HG03039 (cell line): Measurements from ENCODE around the gene ZNF124.
A peak's percentile ranks its signal among the peaks of the same experiment; 100 is the strongest.
"Not testable (repeated sequence)": the region's sequence is repeated elsewhere in the genome, so short reads cannot be mapped to it uniquely, and the experiment has no call there.

Experiments used
- ATAC-seq: cut with Tn5 transposase; IDR thresholded peaks from one replicate; pipeline ENCODE4 v1.9.1; 2021; ENCODE audit warnings: mild to moderate bottlenecking, moderate library complexity; ENCODE audit not compliant: unreplicated experiment

Gene ZNF124

GRCh38 chr1:247173431-247173830, 1.6 kb upstream of the ZNF124 start:
- no peak for ATAC-seq

- ATAC-seq = no peak
These were observed 1.2 kb upstream of the ZNF124 start for GRCh38 chr1:247172996-247173395.

- ATAC-seq = peak; percentile 44
These were observed 377 bp downstream of the ZNF124 start for GRCh38 chr1:247171443-247171842.

- ATAC-seq = no peak
These were observed 6.1 kb downstream of the ZNF124 start for GRCh38 chr1:247165674-247166073.

- no peak for ATAC-seq
These were observed 7.1 kb downstream of the ZNF124 start for GRCh38 chr1:247164694-247165093.

GRCh38 chr1:247156787-247157232, 15.0 kb downstream of the ZNF124 start:
- no peak for ATAC-seq

- ATAC-seq = no peak
These were observed 24.0 kb downstream of the ZNF124 start for GRCh38 chr1:247147781-247148180.

- ATAC-seq = not testable (repeated sequence)
These were observed 24.7 kb downstream of the ZNF124 start for GRCh38 chr1:247147120-247147519.

- ATAC-seq = no peak
These were observed 25.1 kb downstream of the ZNF124 start for GRCh38 chr1:247146671-247147070.

GRCh38 chr1:247145279-247145678, 26.5 kb downstream of the ZNF124 start:
- no peak for ATAC-seq

- not testable (repeated sequence) for ATAC-seq
These were observed 32.3 kb downstream of the ZNF124 start for GRCh38 chr1:247139557-247139956.

GRCh38 chr1:247131236-247131635, 40.6 kb downstream of the ZNF124 start:
- no peak for ATAC-seq

GRCh38 chr1:247127519-247128282, 44.1 kb downstream of the ZNF124 start:
- ATAC-seq = not testable (repeated sequence)

GRCh38 chr1:247126601-247127000, 45.2 kb downstream of the ZNF124 start:
- ATAC-seq = peak; percentile 48

GRCh38 chr1:247126166-247126565, 45.7 kb downstream of the ZNF124 start:
- ATAC-seq = peak; percentile 99

GRCh38 chr1:247121382-247121781, 50.4 kb downstream of the ZNF124 start:
- ATAC-seq = no peak

GRCh38 chr1:247120408-247120668, 51.5 kb downstream of the ZNF124 start:
- not testable (repeated sequence) for ATAC-seq

- ATAC-seq = no peak
These were observed 52.0 kb downstream of the ZNF124 start for GRCh38 chr1:247119600-247120407.

GRCh38 chr1:247118946-247119446, 52.8 kb downstream of the ZNF124 start:
- no peak for ATAC-seq

GRCh38 chr1:247115545-247115944, 56.3 kb downstream of the ZNF124 start:
- no peak for ATAC-seq

- no peak for ATAC-seq
These were observed 56.7 kb downstream of the ZNF124 start for GRCh38 chr1:247115141-247115510.
